GM21526 (cell line): Measurements from ENCODE around the gene SBNO1.
"Not testable (repeated sequence)": the region's sequence is repeated elsewhere in the genome, so short reads cannot be mapped to it uniquely, and the experiment has no call there.

Experiments used
- ATAC-seq: cut with Tn5 transposase; IDR thresholded peaks from one replicate; pipeline ENCODE4 v1.9.1; 2021; ENCODE audit warnings: moderate library complexity; ENCODE audit not compliant: unreplicated experiment, low FRiP score

The SBNO1 gene

GRCh38 chr12:123253641-123254459 lies 110.8 kb downstream of the SBNO1 start:
- no peak for ATAC-seq

DNA sequence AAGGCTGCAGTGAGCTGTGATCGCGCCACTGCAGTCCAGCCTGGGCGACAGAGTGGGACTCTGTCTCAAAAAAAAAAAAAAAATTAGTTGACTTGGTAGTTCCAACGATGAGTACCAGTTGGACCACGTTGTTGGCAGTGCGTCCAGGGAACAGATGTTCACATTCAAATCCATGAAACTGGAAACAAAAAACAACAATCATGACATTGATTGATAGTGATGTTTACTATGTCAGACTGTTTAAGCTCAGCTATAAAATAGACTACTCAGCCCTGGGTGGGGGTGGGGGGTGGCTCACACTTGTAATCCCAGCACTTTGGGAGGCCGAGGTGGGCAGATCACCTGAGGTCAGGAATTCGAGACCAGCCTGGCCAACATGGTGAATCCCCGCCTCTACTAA lies 112.3 kb downstream of the SBNO1 start:
- ATAC-seq = not testable (repeated sequence)

- no peak for ATAC-seq
Measured at GRCh38 chr12:123251403-123252076, 113.1 kb downstream of the SBNO1 start.

DNA sequence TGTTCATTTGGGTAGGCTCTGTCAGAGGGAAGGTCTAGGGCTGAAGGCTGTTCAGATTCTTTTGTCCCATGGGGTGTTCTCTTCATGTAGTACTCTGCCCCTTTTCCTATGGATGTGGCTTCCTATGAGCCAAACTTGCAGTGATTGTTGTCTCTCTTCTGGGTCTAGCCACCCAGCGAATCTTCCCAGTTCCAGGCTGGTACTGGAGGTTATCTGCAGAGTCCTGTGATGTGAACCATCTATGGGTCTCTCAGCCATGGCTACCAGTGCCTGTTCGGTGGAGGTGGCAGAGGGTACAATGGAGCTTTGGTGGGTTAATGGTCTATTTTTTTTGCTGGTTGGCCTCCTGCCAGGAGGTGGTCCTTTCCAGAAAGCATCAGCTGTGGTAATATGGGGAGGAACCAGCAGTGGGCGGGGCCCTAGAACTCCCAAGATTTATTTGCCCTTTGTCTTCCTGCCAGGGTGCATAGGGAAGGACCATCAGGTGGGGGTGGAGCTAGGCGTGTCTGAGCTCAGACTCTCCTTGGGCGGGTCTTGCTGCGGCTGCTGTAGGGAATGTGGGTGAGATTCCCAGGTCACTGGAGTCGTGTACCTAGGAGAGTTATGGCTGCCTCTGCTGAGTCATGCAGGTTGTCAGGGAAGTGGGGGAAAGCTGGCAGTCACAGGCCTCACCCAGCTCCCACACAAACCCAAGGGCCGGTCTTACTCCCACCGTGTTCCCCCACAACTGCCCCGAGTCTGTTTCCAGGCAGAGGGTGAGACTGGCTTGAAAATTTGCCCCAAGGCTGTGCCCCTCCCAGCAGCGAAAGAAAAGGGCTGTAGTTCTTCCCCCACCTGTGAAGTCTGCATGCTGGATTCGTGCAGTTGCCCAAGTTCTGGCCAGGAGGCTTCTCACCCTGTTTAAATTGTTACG lies 113.9 kb downstream of the SBNO1 start:
- ATAC-seq = no peak

- not testable (repeated sequence) for ATAC-seq
Measured at GRCh38 chr12:123248996-123249741, 115.5 kb downstream of the SBNO1 start.

DNA sequence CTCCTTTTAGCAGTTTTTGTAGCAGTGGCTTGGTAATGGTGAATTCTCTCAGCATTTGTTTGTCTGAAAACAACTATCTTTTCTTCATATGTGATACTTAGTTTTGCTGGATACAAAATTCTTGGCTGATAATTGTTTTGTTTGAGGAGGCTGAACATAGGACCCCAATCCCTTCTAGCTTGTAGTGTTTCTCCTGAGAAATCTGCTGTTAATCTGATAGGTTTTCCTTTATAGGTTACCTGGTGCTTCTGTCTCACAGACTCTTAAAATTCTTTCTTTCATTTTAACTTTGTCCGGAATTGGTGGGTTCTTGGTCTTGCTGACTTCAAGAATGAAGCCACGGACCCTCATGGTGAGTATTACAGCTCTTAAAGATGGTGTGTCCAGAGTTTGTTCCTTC lies 116.5 kb downstream of the SBNO1 start:
- ATAC-seq = not testable (repeated sequence)

DNA sequence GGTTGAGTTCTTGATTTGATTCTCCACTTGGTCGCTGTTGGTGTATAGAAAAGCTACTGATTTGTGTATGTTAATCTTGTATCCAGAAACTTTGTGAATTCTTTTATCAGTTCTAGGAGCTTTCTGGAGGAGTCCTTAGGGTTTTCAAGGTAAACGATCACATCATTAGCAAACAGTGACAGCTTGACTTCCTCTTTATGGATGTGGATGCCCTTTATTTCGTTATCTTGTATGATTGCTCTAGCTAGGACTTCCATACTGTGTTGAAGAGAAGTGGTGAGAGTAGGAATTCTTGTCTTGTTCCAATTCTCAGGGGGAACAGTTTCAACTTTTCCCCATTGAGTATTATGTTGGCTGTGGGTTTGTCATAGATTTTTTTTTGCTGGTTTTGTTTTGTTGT lies 119.0 kb downstream of the SBNO1 start:
- no peak for ATAC-seq

GRCh38 chr12:123243671-123244262 lies 120.9 kb downstream of the SBNO1 start:
- ATAC-seq = no peak

GRCh38 chr12:123242116-123242904 lies 122.3 kb downstream of the SBNO1 start:
- ATAC-seq = no peak
